Right lobe of liver (tissue), 6 donors: ENCODE data around the gene R3HDM4. TPM values are rescaled to one million over a fixed set of nuclear protein-coding genes. Genes with fewer than 3 reads are reported as not detected.

ENCODE experiments used
- ATAC-seq, 4 donors: fragments of 200-7000 bp; cut with Tn5 transposase; one replicate each; pipeline ENCODE4 v1.9.1; 2020; ENCODE audit warnings: mild to moderate bottlenecking in 4 of 4, moderate library complexity in 4 of 4
- DNase-seq, 3 donors: peaks; one replicate each; pipeline ENCODE4 v3.0.0-alpha.2; 2020
- H3K27ac ChIP-seq, 3 donors: fragments of 200-600 bp; one replicate each; pipeline ENCODE4 v1.8.0; 2022
- H3K27me3 ChIP-seq, 2 donors: fragments of 200-600 bp; one replicate each; pipeline ENCODE4 v1.8.0; 2022
- H3K36me3 ChIP-seq, 4 donors: fragments of 200-600 bp; sonication (generic) in 1 of 4; one replicate each; pipeline versions ENCODE4 v1.5.1 to v1.8.0; 2017 to 2022; ENCODE audit warnings: control low read depth in 1 of 4
- H3K4me1 ChIP-seq, 4 donors: fragments of 200-600 bp; sonication (generic) in 1 of 4; one replicate each; pipeline versions ENCODE4 v1.5.1 to v1.8.0; 2017 to 2022; ENCODE audit warnings: control low read depth in 1 of 4
- H3K4me3 ChIP-seq, 3 donors: fragments of 200-600 bp; one replicate each; pipeline ENCODE4 v1.8.0; 2022
- H3K9me3 ChIP-seq, 4 donors: fragments of 200-600 bp; sonication (generic) in 1 of 4; one replicate each; pipeline versions ENCODE4 v1.5.1 to v1.8.0; 2017 to 2022; ENCODE audit warnings: control low read depth in 1 of 4
- POLR2A ChIP-seq: fragments of 450-650 bp; IDR thresholded peaks from one replicate; pipeline ENCODE4 v1.6.1; 2017; ENCODE audit warnings: antibody characterized with exemption, mild to moderate bottlenecking
- WGBS: methylation state at CpG from one replicate; pipeline ENCODE4 v1.1.6; 2018; ENCODE audit warnings: low coverage, low lambda C conversion rate; ENCODE audit not compliant: insufficient coverage; ENCODE audit errors: missing lambda C conversion rate; 5-methylcytosine and 5-hydroxymethylcytosine counted together
- intact Hi-C, 2 donors: fragments of 100-400 bp; cut with DNase I; formaldehyde crosslinking; loops; one replicate each; pipeline versions ENCODE4 v1.11.2 to v1.14.1; 2022
- long read RNA-seq: library from polyadenylated mRNA; unstranded; transcript quantifications from one replicate; pipeline ENCODE4 v2.0.0, GENCODE V29; 2019
- total RNA-seq, 6 experiments: library from RNA; depleted of rRNA in 2 of 6; stranded (reverse); fragments of >200 nt in 2 of 6; fragmentation: NEBNext Ultra II Directional in 3 of 6; extraction: Animal tissue kit (Norgen Biotek cat#: 25700) in 3 of 6; gene quantifications; one replicate each; pipeline versions ENCODE4 v1.1.0 to v1.2.4, GENCODE V29; 2016 to 2023
- TF ChIP-seq, protein P1 (sequence below), 4 donors: fragments of 200-600 bp in 3 of 4; fragments of 450-650 bp in 1 of 4; IDR thresholded peaks; one replicate each; pipeline versions ENCODE4 v1.5.1 to v1.8.0; 2016 to 2022; ENCODE audit warnings: antibody characterized with exemption in 4 of 4, mild to moderate bottlenecking in 2 of 4
- donor health status: DM: no; HTN: yes; CAD: no.
- donor health status: DM: no; HTN: no; CAD: no.
- donor health status: DM: no; HTN: no; CAD: no.
- donor health status: DM: no; HTN: yes; CAD: no.
- donor health status: DM: no; HTN: yes; CAD: no.

Gene R3HDM4
- total RNA-seq: 10 to 100 TPM; 14.5 to 28.2 (median 20.5) TPM
- long read RNA-seq: 0 reads

- H3K4me1 ChIP-seq: peaks cover 0 to 13% (median 0%) of the 10 kb centered on the region in 4 donors
- WGBS: 1% methylated on average over 35 of the region's 76 CpGs
- intact Hi-C loops: no loop called here
Measured at GRCh38 chr19:913080-913748, at the start of gene R3HDM4. TSS of gene R3HDM4 (minus strand) at chr19:913219. CDS start at chr19:913157, 62 bp downstream.

DNA sequence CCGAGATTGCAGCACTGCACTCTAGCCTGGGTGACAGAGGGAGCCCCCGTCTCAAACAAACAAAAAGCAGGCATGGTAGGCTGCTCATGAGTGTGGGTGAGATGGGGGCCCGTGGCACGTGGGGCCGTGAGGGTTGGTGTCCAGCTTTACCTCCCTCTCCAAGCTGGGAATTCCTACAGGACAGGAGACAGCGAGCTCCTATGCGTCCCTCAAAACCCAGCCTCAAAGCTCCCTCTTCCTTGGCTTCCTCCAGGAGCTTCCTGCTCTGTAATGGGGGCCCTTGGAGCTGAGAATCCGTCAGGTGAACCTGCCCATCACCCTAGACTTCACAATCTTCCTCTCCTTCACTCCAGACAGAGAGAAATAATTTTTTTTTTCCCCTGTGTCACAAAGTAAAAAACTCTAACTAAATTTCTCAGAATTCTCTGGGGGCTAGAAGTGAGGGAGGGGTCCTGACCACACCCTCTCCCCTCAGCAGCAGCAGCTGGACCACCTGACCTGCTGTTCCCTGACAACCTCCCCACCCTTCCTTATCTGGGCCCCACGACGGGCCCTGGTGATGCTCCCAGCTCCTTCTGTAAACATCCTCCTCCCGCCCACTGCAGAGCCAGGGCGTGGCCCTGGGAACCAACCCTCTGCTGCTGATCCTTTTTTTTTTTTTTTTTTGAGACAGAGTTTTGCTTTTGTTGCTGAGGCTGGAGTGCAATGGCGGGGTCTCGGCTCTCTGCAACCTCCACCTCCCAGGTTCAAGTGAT, 49.0 kb upstream of the R3HDM4 start:
- H3K9me3 ChIP-seq: no peaks in the 10 kb centered on the region
- no peak for TF ChIP-seq POLR2A
- TF ChIP-seq, protein P1, sequence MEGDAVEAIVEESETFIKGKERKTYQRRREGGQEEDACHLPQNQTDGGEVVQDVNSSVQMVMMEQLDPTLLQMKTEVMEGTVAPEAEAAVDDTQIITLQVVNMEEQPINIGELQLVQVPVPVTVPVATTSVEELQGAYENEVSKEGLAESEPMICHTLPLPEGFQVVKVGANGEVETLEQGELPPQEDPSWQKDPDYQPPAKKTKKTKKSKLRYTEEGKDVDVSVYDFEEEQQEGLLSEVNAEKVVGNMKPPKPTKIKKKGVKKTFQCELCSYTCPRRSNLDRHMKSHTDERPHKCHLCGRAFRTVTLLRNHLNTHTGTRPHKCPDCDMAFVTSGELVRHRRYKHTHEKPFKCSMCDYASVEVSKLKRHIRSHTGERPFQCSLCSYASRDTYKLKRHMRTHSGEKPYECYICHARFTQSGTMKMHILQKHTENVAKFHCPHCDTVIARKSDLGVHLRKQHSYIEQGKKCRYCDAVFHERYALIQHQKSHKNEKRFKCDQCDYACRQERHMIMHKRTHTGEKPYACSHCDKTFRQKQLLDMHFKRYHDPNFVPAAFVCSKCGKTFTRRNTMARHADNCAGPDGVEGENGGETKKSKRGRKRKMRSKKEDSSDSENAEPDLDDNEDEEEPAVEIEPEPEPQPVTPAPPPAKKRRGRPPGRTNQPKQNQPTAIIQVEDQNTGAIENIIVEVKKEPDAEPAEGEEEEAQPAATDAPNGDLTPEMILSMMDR (IDR thresholded peaks at IDR 0.05): no peak
- no peak overlapping the region for H3K4me3 ChIP-seq
- ATAC-seq (no peak), DNase-seq (no peak)
- H3K4me1 ChIP-seq: no peaks in the 10 kb centered on the region
- intact Hi-C loops: no loop called here
- H3K27ac ChIP-seq: no peak overlapping the region
- H3K27me3 ChIP-seq: no peaks in the 10 kb centered on the region
- peaks cover 0 to 3% (median 0%) of the 10 kb centered on the region in 4 donors for H3K36me3 ChIP-seq
- 77% methylated on average over 7 of the region's 14 CpGs for WGBS

More at GRCh38 chr19:913080-913748, at the start of gene R3HDM4:
- ATAC-seq: peak; percentile 86 to 93 (median 88)
- peaks cover 10 to 15% of the 10 kb centered on the region in 2 donors for H3K27me3 ChIP-seq
- TF ChIP-seq, protein P1 (IDR thresholded peaks at IDR 0.05): no peak
- peak; percentile 64 for TF ChIP-seq POLR2A
- H3K27ac ChIP-seq: peak within 1 kb of the TSS; percentile 78 to 93 (median 80)
- no peaks in the 10 kb centered on the region for H3K36me3 ChIP-seq
- no peaks in the 10 kb centered on the region for H3K9me3 ChIP-seq
- DNase-seq: peak; percentile 87 to 89 (median 87)
- H3K4me3 ChIP-seq: peak within 1 kb of the TSS; percentile 72 to 74 (median 73)

- no peaks in the 10 kb centered on the region for H3K27me3 ChIP-seq
- no peak overlapping the region for H3K27ac ChIP-seq
- no peak overlapping the region for H3K4me3 ChIP-seq
- H3K36me3 ChIP-seq: no peaks in the 10 kb centered on the region
- TF ChIP-seq, protein P1 (IDR thresholded peaks at IDR 0.05): no peak
- no peak for TF ChIP-seq POLR2A
- intact Hi-C loops: no loop called here
- DNase-seq: no peak
- H3K9me3 ChIP-seq: no peaks in the 10 kb centered on the region
- no peaks in the 10 kb centered on the region for H3K4me1 ChIP-seq
- WGBS: no CpG with 5 or more reads among the region's 8 CpGs
- ATAC-seq: no peak
Measured at GRCh38 chr19:960601-960938, 47.6 kb upstream of the R3HDM4 start.

DNA sequence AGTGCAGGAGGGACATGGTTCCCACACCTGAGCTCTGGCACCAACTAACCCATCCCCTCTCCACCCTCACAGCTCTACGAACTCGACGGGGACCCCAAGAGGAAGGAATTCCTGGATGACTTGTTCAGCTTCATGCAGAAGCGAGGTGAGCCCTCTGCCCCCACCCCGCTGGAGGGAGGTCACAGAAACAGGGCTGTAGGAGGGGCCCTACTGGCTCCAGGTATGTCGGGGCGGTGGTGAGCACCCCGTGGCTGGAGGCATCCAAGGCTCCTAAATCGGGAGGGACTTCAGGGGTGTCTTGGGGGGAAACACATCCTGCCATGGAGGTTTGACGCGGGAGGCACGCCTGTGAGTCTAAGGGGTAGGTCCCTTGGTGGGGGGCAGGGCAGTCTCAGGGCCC, 47.0 kb upstream of the R3HDM4 start:
- intact Hi-C loops: no loop called here
- DNase-seq: no peak
- Histone ChIP-seq H3K27me3 (no peaks in the 10 kb centered on the region), H3K4me1 (no peaks in the 10 kb centered on the region), H3K9me3 (no peaks in the 10 kb centered on the region), H3K36me3 (no peaks in the 10 kb centered on the region), H3K27ac (no peak overlapping the region), H3K4me3 (no peak overlapping the region)
- 100% methylated on average over 1 of the region's 12 CpGs for WGBS
- TF ChIP-seq, protein P1 (IDR thresholded peaks at IDR 0.05): no peak
- TF ChIP-seq POLR2A: no peak
- ATAC-seq: no peak
